GM18505 (cell line): ENCODE data around the gene RAC3.

ENCODE experiments used
- ATAC-seq: cut with Tn5 transposase; IDR thresholded peaks from one replicate; pipeline ENCODE4 v1.9.1; 2021; ENCODE audit not compliant: unreplicated experiment
- POLR2A ChIP-seq: IDR thresholded peaks from 4 replicates; pipeline ENCODE4 v1.6.1; 2011; ENCODE audit warnings: borderline replicate concordance; ENCODE audit not compliant: insufficient read depth, insufficient read length; ENCODE audit errors: extremely low read depth

The RAC3 gene

DNA sequence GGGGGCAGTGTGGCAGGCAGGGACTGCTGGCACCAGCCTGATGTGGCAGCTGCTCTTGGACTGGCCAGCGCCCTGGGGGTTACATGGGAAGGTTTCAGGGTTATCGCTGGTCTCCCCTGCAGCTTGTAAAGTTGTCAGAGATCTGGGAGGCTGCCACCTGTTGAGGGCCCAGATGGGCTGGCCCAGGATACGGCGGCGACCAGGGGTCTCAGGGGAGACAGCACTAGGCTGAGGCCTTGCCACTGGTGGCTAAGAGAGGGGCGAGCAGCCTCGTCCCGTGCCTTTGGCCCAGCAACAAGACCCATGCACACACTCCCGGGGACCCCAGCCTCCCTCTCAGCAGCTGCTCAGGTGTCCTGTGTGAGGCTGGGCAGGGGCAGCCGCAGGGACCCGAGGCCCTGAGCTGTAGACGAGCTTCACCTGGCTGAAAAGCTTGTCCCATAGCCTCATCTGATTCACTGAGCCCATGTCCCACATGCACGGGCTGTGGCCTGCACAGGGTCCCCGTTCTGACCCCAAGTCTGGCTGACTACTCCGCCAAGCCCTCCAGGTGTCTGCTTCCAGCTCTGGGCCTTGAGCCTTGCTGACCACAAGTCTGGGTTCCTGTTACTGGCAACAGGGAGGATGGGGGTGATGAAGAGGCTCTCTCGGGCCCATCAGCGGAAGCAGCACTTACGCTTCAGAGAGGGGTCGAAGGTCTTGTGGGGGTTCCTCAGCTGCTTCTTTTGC lies 28.0 kb downstream of the RAC3 start:
- no peak for TF ChIP-seq POLR2A
- no peak for ATAC-seq

DNA sequence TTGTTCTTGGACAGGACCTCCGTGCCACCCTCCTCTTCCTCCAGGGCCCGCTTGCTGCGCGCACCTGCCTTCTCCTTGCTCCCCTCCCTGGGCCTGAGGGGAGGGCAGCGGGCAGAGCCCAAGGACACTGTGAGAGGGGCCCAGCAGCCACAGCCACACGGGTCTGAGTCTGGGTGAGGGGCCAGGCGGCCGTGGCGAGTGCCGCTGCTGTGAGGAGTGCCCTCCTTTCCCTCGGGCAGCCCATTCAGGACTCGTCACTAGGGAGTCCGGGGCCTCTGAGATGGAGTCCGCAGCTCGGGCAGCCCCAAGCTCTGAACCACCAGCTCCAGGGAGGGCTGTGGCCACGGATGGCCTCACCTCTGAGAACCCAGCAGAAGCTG lies 28.5 kb downstream of the RAC3 start:
- no peak for TF ChIP-seq POLR2A

DNA sequence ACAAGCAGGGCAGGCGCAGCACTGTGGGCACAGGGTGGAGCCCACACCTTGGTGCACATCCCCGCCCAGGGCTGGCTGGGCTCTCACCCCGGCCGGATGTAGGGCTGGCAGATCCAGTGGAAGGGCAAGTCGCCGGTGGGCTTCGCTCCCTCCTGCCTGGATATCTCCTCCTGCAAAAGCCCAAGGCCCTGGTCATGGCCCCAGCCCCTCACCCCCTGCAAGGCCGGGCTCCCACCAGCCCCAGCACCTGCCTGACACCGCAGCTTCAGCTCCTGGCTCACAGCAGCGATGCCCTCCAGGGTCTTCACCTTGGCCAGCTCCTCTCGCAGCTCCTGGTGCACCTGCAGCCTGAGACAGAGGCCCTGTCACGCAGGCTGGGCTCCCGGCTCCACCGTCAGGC lies 29.1 kb downstream of the RAC3 start:
- TF ChIP-seq POLR2A, result no peak
- no peak for ATAC-seq

More for the DNA sequence above, 28.5 kb downstream of the RAC3 start:
- ATAC-seq, result no peak

DNA sequence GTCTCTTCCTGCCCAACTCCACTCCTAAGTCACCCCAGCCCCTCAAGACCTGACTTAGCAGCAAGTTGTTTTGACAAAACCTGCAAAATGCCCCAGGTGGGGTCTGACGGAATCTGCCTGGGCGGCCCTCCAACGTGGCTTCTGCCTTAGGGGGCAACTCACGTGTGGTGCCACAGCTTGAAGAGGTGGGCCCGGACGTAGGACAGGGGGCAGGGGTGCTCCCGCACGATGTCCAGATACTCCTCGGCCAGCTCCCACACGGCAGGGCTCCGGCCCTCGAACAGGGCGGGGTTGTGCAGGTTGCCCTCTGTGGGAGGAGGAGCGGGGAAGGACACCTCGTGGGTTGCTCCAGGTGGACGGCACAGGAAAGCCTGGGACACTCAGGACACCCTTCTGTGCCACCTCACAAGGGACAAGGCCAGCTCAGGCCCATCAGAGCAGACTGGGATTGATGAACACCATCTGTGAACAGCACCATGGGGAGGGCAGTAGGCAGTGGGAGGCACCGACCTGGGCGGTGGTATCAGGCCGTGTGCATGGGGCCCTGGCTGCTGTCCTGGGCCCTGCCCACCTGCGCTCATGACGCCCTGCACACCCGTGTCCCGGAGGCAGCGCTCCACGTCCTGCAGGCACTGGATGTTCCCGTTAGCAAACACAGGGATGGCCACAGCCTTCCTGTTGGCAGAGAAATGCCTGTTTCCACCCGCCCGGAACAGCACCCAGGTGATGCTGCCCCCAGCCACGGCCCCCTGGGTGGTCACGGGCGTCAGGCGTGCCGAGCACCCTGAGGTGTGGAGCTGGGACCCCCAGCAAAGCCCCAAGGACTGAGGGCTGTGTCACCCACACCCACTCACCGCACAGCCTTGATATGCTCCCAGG lies 29.8 kb downstream of the RAC3 start:
- no peak for TF ChIP-seq POLR2A
- no peak for ATAC-seq

DNA sequence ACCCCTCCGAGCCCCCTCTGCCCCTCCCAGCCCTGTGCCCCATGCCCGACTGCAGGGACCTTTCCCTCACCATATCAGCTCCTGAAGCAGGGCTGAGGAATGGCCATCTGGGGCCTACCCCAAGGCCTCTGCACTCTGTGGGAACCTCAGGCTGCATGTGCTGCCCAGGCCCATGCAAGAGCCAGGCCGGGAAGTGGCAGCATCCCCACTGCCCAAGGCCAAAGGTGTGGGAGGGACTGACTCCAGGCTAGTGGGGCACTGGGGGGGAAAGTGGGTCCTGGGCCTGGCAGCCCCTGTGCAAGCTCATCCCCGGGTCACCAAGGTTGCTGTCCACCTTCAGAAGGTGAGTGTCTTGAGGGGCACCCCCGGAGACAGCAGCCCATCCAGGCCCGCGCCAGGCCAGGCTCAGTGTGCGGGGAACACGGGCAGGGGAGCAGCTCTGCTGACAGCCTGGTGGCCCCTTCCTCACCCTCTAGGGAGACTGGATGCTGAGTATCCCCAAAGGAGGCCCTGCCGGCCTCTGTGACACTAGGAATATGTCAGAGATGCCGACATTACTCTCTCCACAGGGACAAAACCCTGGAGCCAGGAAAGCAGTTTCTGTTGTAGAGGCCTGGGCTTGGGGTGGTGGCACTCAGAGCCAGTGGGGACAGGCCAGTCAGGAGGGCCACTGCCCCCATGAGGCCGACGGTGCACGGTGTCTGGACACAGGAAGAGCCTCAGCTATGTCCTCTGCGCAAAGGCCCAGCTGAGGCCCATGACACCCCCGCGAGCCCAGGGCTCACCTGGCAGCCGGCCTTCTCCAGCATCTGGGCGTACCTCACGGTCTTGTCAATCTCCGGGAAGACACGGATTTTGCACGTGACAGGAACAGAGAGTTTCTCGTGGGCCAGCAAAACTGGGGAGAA lies 30.9 kb downstream of the RAC3 start:
- TF ChIP-seq POLR2A, result no peak

DNA sequence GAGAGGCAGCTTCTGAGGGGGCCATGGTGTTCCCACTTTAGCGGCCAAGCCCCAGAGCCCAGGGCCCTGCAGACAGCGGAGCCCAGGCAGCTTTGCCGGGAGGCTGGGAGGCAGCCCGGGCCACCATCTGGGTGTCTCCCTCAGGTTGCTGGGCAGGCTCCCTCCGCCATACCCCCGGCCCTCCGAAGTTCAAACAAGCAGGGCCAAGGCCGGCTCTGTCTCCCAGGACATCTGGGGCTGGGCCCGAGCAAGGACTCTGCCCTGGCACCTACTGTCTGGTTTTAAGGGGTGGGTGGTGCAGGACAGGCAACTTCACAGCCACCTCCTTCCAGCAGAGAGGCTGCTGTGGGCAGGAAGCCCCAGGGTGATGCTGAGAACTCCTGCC lies 31.5 kb downstream of the RAC3 start:
- no peak for TF ChIP-seq POLR2A
- no peak for ATAC-seq

More for the DNA sequence above, 30.9 kb downstream of the RAC3 start:
- ATAC-seq, result no peak

DNA sequence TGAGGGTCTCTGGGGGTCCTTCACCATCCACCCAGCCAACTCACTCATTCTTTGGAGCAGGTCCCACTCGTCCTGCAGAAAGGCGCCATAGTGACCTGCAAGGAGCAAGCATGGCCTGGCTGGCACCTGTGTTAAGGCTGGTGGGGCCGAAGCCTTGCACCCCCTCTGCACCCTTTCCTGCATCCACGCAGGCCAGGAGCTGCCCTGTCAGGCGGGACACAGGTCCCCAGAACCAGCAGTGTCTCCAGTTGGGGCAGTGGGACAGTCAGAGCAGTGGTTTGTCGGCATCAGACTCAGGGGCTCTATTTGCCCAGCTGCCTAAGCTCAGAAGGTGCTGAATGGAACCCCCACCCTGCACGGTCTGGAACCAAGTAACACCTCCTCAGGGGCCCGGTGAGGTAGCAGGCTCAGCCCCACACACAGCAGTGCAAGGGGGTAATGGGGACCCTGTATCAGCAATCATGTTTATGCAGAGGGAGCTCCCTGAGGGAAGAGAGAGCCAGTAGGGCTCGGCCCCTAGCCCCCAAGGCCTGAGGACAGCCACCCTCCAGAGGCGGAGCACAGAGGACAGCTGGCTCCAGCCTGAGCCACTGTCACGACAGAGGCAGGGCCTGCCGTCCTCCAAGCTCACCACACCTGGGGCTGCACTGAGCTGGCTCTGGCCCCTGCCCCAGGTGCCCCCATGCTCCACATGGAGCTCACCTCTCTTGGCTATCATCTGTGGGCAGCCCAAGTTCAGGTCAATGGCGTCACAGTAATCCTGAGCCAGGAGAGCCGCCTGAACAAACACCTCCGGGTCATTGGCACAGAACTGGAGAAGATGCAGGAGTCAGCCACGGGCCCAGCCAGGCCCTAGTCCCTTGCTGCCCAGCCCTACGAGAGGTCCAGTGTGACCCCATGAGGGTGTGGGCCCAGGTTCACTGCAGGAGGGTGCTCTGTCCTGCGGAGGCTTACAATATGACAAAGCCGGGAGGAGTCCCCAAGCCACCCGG lies 32.2 kb downstream of the RAC3 start:
- no peak for ATAC-seq
- no peak for TF ChIP-seq POLR2A

DNA sequence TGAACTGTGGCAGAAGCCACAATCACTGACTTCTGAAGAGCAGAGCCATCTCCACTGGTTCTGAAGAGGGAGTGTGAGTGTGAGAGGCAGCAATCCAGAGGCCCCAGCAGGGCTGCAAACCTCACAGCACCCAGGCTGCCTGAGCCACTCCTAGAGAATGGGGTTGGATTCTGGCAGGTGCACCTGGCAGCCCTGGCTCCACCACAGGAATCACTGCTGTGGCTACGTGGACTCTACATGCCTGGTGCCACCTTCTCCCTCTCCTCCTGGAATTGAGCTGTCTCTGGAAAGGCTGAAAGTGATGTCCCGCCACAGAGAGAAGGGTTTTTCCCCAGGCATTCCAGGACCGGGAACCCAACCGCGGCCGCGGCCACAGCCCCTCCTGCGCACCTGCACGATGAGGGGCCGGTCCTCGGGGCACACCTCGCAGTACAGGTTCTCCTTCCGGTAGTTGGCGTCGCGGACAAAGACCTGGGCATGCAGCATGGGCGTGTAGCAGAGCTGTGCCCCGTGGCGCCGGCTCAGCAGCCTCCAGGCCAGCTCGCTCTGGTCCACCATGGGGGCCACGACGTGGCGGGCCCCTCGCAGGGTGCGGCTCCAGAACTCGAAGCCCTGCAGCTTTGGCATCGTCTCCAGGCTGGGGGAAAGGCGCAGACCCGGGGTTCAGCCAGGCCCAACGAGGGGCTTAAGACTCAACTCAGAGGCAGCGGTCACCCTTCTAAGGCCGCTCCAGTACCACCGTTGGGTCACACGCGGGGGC lies 33.1 kb downstream of the RAC3 start:
- peak; percentile 19 for TF ChIP-seq POLR2A
- no peak for ATAC-seq

DNA sequence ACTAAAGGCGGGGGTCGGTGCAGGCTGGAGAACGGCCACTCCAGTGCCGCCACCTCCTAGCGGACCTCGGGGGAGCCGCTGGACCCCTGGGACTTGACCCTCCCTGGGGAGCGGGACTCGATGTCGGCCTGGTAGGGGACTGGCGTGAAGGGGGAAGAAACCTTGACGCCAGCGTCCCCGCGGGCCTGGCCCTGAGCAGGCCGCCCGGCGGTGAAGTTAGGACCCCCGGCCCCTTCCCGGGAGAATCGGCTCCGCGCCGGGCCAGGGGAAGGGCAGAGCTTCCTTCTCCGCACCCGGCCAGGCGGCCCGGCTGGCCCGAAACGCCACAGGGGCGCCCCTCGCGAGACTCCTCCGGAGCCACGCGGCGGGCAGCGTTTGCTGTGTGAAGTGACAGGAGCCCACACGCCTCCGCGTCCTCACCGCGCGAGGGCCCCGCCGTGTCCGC lies 33.7 kb downstream of the RAC3 start:
- ATAC-seq, result peak; percentile 29
- TF ChIP-seq POLR2A, result no peak

DNA sequence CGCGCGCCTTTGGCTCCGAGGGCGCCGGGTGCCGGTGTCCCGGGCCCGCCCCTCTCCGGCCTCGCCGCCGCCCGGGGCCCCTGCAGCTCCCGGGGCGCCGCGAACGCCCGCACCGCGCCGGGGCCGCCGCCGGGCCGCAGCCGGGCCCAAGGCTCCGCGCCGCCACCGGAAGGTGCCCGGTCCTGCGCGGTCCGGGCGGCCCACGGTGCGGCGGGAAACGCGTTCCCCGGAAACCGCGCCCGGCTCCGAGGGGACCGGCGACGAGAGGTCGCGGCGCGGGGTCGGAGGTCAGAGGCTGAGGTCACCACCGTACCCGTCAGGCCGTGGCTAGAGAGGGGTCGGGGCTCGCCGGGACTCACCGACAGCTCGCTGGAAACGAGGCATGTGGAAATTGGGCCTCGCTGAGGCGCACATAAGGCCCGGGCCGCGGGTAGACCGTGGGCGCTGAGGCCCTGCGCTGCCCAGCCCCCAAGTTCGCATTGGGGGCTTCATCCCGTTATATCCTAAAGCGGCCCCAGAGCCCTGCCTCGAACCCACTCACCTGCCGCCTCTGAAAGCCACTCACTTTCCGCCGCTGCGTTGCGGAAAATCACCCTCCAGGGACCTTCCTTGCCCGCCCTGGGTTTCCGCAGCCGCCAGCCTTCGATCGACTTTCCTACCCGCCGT lies 34.3 kb downstream of the RAC3 start, which contains the start of gene DUS1L:
Gene DUS1L (minus strand): TSS at position 167 of the 666 bp plus-strand sequence. CDS start 745 bp downstream, outside the sequence.
- peak; percentile 68 for TF ChIP-seq POLR2A
- ATAC-seq, result peak; percentile 54

DNA sequence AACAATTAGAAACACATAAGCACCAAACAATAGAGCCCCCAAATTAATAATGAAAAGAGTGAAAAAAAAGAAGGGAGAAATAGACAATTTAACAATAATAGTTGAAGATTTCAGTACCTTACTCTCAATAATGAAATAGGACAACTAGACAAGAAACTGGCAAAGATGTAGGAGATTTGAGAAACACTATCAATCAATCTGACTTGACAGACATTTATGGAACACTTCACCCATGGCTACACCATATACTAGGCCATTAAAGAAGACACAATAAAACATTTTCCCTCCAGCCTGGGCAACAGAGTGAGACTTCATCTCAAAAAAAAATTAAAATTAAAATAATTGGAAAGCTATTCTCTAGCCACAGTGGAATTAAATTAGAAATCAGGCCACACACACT lies 39.1 kb downstream of the RAC3 start:
- no peak for TF ChIP-seq POLR2A
- ATAC-seq, result no peak
